Measurements from ENCODE around the gene SNCB.

The SNCB gene

DNA sequence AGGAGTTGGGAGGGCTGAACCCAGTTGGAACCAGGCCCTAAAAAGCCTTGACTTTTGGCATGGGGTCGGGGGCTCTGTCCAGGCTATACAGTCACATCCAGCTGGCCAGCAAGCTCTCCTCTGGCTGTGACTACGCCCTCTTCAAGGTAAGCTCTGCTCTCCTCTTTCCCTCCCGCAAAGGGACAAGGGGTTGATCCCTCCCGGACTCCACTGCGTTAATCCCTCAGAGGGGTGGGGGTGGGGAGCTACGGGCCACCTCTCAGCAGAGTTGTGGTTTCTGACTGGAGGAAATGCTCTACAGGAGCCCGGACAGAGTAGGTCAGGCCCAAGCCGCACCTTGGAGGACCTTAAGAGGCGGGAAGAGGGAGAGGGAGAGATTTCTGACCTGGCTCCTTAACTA, 14.0 kb upstream of the SNCB start:
- DNase-seq: no peak

GRCh38 chr5:176643491-176644219, 13.3 kb upstream of the SNCB start:
- no peak for DNase-seq

- DNase-seq: no peak
These were observed 12.5 kb upstream of the SNCB start for GRCh38 chr5:176642675-176643490.

GRCh38 chr5:176640616-176641015, 10.3 kb upstream of the SNCB start:
- DNase-seq: no peak

DNA sequence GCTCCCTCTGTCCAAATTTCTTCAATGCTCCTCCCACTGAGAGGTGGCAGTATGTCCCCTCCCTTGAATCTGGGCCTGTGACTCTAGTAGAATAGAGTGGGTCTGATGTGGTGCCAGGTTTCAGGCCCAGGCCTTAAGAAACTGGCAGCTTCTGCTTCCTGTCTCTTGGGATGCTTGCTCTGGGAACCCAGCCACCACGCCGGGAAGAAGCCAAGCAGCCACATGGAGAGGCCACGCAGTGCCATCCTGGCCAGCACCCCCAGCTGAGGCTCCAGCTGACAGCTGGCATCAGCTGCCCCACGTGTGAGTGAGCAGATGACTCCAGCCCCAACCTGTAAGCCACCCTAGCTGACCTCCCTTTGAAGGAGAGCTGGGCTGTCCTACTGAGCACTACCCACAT, 9.6 kb upstream of the SNCB start:
- DNase-seq: no peak

DNA sequence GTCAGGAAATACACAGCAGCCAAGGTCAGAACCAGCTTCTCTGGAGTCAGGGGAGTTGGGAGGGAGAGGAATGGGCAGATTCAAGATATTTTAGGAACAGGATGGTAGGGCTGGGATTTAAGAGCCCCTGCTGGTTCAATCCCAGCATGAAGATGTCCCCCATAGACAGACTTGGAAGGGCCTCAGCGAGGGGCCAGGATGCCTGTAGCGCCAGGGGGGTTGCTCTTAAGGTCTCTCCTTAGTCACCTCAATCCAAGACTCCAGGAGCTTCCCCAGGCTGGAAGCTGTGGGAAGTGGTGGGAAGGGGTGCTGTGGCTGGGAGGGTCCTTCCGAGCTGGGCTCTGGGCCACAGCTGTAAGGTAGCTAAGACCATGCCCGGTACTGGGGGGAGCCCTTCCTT, 8.9 kb upstream of the SNCB start:
- no peak for DNase-seq

- no peak for DNase-seq
These were observed 8.1 kb upstream of the SNCB start for GRCh38 chr5:176638437-176638836.

GRCh38 chr5:176637556-176637955, 7.2 kb upstream of the SNCB start:
- DNase-seq: no peak

DNA sequence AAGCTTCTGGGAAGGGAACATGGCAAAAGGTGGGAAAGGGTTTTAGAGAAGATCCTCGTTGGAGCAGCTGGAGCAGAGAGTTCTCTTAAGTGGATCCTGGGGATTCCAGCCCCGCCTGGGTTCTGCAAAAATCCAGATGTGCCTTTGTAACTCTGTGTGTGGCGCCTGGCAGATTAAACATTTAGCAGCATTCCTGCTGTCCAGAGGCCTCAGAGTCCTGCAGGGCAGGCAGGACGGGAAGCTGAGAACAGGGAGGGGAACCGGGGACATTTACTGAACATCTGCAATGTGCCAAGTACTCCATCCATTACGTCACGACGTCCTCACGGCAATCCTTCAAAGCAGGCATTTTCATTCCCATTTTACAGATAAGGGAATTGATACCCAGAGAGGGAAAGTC, 6.1 kb upstream of the SNCB start:
- no peak for DNase-seq

DNA sequence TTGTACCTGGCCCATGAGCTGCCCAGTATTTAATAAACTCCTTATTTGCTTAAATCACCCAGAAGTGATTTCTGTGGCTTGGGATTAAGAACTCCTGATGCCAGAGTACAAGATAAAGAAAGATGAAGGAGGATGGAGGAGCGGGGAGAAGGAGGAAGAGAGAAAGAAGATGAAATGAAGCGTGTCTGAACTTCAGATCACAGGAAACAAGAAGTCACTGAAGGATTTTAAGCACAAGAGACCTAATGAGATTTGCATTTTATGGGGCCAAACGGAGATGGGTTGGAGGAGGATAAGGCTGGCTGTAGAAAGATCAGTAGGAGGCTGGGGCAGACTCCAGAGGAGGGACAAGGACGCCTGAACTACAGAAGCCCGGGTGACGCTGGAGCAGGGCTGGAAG, 3.3 kb upstream of the SNCB start:
- no peak for DNase-seq

GRCh38 chr5:176632745-176633144, 2.4 kb upstream of the SNCB start:
- DNase-seq: no peak

DNA sequence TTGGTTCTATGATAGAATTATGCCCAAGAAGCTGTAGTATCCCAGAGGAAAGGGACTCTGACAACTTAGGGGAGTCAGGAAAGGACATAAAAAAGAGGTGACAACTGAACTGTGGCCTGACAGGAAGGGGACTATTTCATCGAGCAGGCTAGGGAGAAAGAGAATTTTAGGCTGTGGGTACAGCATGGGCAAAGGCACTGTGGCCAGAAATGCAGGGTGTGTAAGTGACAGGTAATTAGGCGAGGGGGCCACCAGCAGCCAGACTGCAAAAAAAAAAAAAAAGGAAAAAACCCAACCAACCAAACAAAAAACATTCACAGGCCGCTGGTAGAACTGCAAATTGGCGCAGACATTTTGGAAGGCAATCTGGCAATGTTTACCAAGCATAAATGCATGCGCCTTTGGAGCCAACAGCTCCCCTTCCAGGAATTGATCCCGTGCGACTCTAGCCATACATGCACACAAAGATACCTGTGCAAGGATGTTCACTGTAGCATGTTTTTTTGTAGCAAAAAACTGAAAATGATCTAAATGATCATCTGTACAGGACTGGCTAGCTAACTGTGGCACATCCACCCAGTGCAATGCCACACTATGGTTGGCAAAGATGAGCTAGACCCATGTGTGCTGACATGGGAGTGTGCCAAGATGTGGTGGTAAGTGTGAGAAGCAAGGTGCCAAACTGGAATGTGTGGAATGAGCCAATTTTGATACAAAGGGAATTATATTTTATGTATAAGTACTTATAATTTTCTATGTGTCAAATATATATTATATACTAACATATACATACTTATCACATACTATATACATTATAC, 1.3 kb upstream of the SNCB start:
- DNase-seq: no peak

GRCh38 chr5:176630681-176631222, 418 bp upstream of the SNCB start:
- DNase-seq: no peak

- DNase-seq: no peak
These were observed 949 bp downstream of the SNCB start for GRCh38 chr5:176629317-176629852.

- DNase-seq: no peak
These were observed 1.7 kb downstream of the SNCB start for GRCh38 chr5:176628406-176629228.

DNA sequence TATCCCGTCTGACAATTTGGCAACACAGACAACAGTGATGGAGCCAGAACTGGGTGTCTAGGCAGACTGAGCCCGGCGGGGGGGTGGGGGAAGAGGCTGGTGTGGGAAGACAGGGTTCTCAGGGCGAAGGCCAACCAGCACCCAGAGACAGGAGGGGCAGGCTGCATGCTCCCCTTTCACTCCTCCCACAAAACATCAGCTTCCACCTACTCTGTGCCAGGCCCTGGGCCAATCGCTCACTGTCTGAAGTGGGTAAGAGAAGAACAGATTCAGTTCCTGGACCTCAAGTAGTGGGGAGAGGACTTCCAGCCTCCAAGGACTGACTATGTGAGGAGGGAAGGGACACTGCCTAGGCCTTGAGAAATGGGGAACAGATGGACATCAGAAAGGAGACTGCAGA, 2.8 kb downstream of the SNCB start:
- no peak for DNase-seq

DNA sequence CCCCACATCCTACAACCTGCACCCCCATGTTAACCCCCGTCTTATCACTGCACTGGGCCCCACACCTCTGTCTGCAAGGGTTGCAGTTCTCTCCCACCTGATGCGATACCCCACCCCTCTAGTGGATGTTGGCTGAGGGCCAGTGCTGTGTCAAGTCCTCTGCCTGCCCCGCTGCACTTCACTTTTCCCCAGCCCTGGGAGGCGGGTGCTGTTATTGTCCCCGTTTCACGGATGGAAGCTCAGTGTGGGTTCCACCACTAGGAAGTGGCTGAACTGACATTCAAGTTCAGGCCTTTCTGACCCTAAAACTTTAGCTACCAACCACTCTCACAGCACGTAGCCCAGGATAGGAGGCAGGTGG, 3.5 kb downstream of the SNCB start:
- DNase-seq: no peak

DNA sequence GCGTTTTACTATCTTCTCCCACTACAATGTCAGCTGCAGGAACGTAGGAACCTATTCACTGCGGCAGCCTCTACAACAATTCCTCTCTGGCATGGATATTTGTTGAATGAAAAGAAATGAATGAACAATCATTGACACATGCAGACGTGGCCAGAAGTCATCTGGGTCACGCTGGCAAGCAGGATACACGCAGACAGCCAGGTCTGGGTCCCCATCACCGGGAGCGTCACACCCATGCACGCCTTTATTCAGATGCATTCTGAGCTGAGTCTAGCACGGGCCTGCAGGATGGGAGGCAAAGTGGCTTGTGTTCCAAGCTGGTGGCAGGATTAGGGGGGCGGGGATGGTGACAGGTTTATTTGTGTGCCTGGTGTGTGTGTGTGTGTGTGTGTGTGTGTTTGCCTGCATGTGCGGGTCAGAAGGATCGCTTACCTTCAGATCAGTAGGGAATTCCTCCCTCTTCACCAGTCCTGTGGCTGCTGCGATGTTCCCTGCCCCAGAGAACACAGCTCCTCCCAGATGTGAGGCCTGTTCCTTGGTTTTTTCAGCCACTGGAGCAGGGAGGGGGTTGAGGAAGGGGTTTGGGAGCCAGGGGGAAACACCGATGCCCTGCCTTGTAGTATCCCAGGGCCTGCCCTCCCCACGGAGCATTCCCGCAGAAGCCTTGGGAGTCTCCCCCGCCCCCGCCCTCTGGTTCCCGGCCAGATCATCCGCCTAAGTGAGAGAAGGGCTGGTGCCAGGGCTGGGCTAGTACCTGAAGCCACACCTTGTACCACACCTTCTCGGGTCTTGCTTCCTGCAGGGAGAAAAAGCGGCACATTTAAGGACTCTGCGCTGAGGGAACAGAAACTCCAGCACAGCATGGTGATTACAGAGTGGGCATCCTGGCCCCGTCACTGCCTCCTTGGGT, 4.1 kb downstream of the SNCB start:
- no peak for DNase-seq

- DNase-seq: no peak
These were observed 4.8 kb downstream of the SNCB start for GRCh38 chr5:176625512-176625911.

- DNase-seq: no peak
These were observed 5.4 kb downstream of the SNCB start for GRCh38 chr5:176624938-176625337.

DNA sequence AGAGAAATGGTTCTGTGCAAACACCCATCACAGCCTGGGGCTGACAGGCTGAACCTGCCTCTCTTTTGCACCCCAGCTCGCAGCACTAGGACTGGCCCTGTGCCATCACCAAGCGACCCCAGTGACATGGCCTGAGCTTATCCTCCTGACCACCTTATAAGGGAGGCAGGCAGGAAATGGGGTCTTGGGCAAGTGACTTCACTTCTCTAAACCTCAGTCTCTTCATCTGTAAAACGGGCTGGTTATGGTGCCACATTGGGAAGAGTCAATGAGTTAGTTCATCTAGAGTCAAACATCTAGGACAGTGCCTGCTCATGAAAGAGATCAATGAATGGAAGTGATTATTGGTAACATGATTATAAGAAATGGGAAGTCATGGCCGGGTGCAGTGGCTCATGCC, 6.2 kb downstream of the SNCB start:
- DNase-seq: no peak
